Trophoblast cell (in vitro differentiated cells and primary cell): ENCODE results near the gene CENPP.

Experiments used
- DNase-seq, 2 donors: peaks; one replicate each; pipeline ENCODE4 v3.0.0-alpha.2; 2016
- H2AFZ ChIP-seq: 2 replicates; pipeline ENCODE4 v1.6.1; 2013; ENCODE audit warnings: low read length, moderate library complexity, mild to moderate bottlenecking; ENCODE audit not compliant: insufficient read depth, poor library complexity
- H2AK5ac ChIP-seq: 2 replicates; pipeline ENCODE4 v1.6.1; 2013; ENCODE audit warnings: mild to moderate bottlenecking, low read length
- H2BK120ac ChIP-seq: 2 replicates; pipeline ENCODE4 v1.6.1; 2013; ENCODE audit warnings: low read length, mild to moderate bottlenecking, moderate library complexity; ENCODE audit not compliant: insufficient read depth, poor library complexity
- H2BK12ac ChIP-seq: 2 replicates; pipeline ENCODE4 v1.6.1; 2013; ENCODE audit warnings: mild to moderate bottlenecking, low read length, moderate library complexity
- H2BK5ac ChIP-seq: 2 replicates; pipeline ENCODE4 v1.6.1; 2013; ENCODE audit warnings: low read length, low read depth, moderate library complexity, mild to moderate bottlenecking; ENCODE audit not compliant: poor library complexity
- H3K14ac ChIP-seq: 2 replicates; pipeline ENCODE4 v1.6.1; 2013; ENCODE audit warnings: mild to moderate bottlenecking, low read length
- H3K18ac ChIP-seq: 2 replicates; pipeline ENCODE4 v1.6.1; 2013; ENCODE audit warnings: mild to moderate bottlenecking, low read length
- H3K23ac ChIP-seq: 2 replicates; pipeline ENCODE4 v1.6.1; 2013; ENCODE audit warnings: low read length
- H3K27ac ChIP-seq: 2 replicates; pipeline ENCODE4 v1.5.1; 2013; ENCODE audit warnings: low read depth, mild to moderate bottlenecking, inconsistent platforms, low read length, moderate library complexity
- H3K27me3 ChIP-seq: 2 replicates; pipeline ENCODE4 v1.6.1; 2013; ENCODE audit warnings: inconsistent platforms, mild to moderate bottlenecking, low read length, moderate library complexity; ENCODE audit not compliant: insufficient read depth
- H3K36me3 ChIP-seq, 2 experiments: 1 replicate in 1 of 2; 2 replicates in 1 of 2; pipeline ENCODE4 v1.6.1; 2013; ENCODE audit warnings: low read length in 2 of 2, mild to moderate bottlenecking in 2 of 2, moderate library complexity in 1 of 2; ENCODE audit not compliant: insufficient read depth in 2 of 2, control insufficient read depth in 1 of 2
- H3K4ac ChIP-seq: 2 replicates; pipeline ENCODE4 v1.6.1; 2013; ENCODE audit warnings: low read depth, mild to moderate bottlenecking, low read length, moderate library complexity
- H3K4me1 ChIP-seq, 2 experiments: 1 replicate in 1 of 2; 2 replicates in 1 of 2; pipeline ENCODE4 v1.6.1; 2013; ENCODE audit warnings: low read length in 2 of 2, mild to moderate bottlenecking in 2 of 2, moderate library complexity in 1 of 2; ENCODE audit not compliant: insufficient read depth in 2 of 2, control insufficient read depth in 1 of 2
- H3K4me2 ChIP-seq: 2 replicates; pipeline ENCODE4 v1.6.1; 2013; ENCODE audit warnings: inconsistent platforms, mild to moderate bottlenecking, low read length, moderate library complexity
- H3K4me3 ChIP-seq: 2 replicates; pipeline ENCODE4 v1.5.1; 2013; ENCODE audit warnings: mild to moderate bottlenecking, low read depth, low read length, inconsistent platforms
- H3K79me1 ChIP-seq: one replicate; pipeline ENCODE4 v1.6.1; 2013; ENCODE audit warnings: low read length
- H3K79me2 ChIP-seq: 2 replicates; pipeline ENCODE4 v1.6.1; 2013; ENCODE audit warnings: low read length, mild to moderate bottlenecking; ENCODE audit not compliant: control insufficient read depth, insufficient read depth, poor library complexity
- H3K9ac ChIP-seq: 2 replicates; pipeline ENCODE4 v1.6.1; 2013; ENCODE audit warnings: mild to moderate bottlenecking, low read length
- H3K9me3 ChIP-seq: 2 replicates; pipeline ENCODE4 v1.6.1; 2013; ENCODE audit warnings: low read depth, mild to moderate bottlenecking, control low read depth, inconsistent platforms, low read length; ENCODE audit not compliant: insufficient read depth
- H4K12ac ChIP-seq: 2 replicates; pipeline ENCODE4 v1.6.1; 2013; ENCODE audit warnings: low read depth, mild to moderate bottlenecking, low read length, moderate library complexity
- H4K8ac ChIP-seq: 2 replicates; pipeline ENCODE4 v1.6.1; 2013; ENCODE audit warnings: low read depth, mild to moderate bottlenecking, low read length, moderate library complexity
- H4K91ac ChIP-seq: one replicate; pipeline ENCODE4 v1.6.1; 2013; ENCODE audit warnings: low read depth, mild to moderate bottlenecking, low read length, moderate library complexity
- WGBS: extraction: QIAGEN DNeasy Blood & Tissue Kit; methylation state at CpG from one replicate; pipeline ENCODE4 v1.1.7; 2013; ENCODE audit warnings: missing lambda C conversion rate; ENCODE audit not compliant: insufficient read length, insufficient coverage; ENCODE audit errors: extremely low coverage; 5-methylcytosine and 5-hydroxymethylcytosine counted together

The CENPP gene

GRCh38 chr9:92295827-92296258 lies 29.9 kb upstream of the CENPP start:
- no peak overlapping the region for H2BK120ac ChIP-seq
- no CpG with 5 or more reads among the region's 4 CpGs for WGBS
- H3K9me3 ChIP-seq = no peaks in the 10 kb centered on the region
- no peak overlapping the region for H2AFZ ChIP-seq
- H3K9ac ChIP-seq = no peak overlapping the region
- H2BK12ac ChIP-seq = no peak overlapping the region
- no peak overlapping the region for H3K4me3 ChIP-seq
- no peak for DNase-seq
- H3K79me1 ChIP-seq = no peaks in the 10 kb centered on the region
- no peak overlapping the region for H3K18ac ChIP-seq
- peaks cover 7% of the 10 kb centered on the region in 2 experiments for H3K4me1 ChIP-seq
- no peak overlapping the region for H3K4ac ChIP-seq
- no peak overlapping the region for H3K23ac ChIP-seq
- no peak overlapping the region for H2AK5ac ChIP-seq
- peaks cover 5 to 12% of the 10 kb centered on the region in 2 experiments for H3K36me3 ChIP-seq
- H3K27ac ChIP-seq = no peak overlapping the region
- no peak overlapping the region for H4K91ac ChIP-seq
- H3K4me2 ChIP-seq = no peak overlapping the region
- H2BK5ac ChIP-seq = no peak overlapping the region
- H3K27me3 ChIP-seq = no peaks in the 10 kb centered on the region
- no peak overlapping the region for H3K14ac ChIP-seq
- no peak overlapping the region for H4K8ac ChIP-seq
- H4K12ac ChIP-seq = no peak overlapping the region
- peaks cover 11% of the 10 kb centered on the region for H3K79me2 ChIP-seq

GRCh38 chr9:92297611-92298010 lies 28.1 kb upstream of the CENPP start:
- Histone ChIP-seq H4K8ac (no peak overlapping the region), H2AFZ (no peak overlapping the region), H3K4me1 (peaks cover 4% of the 10 kb centered on the region in 2 experiments), H3K14ac (no peak overlapping the region), H3K79me2 (peaks cover 3% of the 10 kb centered on the region), H2BK5ac (no peak overlapping the region), H4K91ac (no peak overlapping the region), H3K9ac (no peak overlapping the region), H3K18ac (no peak overlapping the region), H3K4me2 (no peak overlapping the region), H4K12ac (no peak overlapping the region), H3K4ac (no peak overlapping the region), H3K36me3 (peaks cover 7 to 14% of the 10 kb centered on the region in 2 experiments), H3K27me3 (no peaks in the 10 kb centered on the region), H3K9me3 (no peaks in the 10 kb centered on the region), H2BK120ac (no peak overlapping the region), H2BK12ac (no peak overlapping the region), H2AK5ac (no peak overlapping the region), H3K4me3 (no peak overlapping the region), H3K23ac (no peak overlapping the region), H3K79me1 (no peaks in the 10 kb centered on the region), H3K27ac (no peak overlapping the region)
- WGBS = no CpG with 5 or more reads among the region's 3 CpGs
- DNase-seq = no peak

GRCh38 chr9:92298036-92298435 lies 27.7 kb upstream of the CENPP start:
- H3K4me2 ChIP-seq = no peak overlapping the region
- no peak overlapping the region for H4K91ac ChIP-seq
- no peaks in the 10 kb centered on the region for H3K9me3 ChIP-seq
- peaks cover 4% of the 10 kb centered on the region in 2 experiments for H3K4me1 ChIP-seq
- no peak overlapping the region for H3K9ac ChIP-seq
- no peak for DNase-seq
- H3K4me3 ChIP-seq = no peak overlapping the region
- no peaks in the 10 kb centered on the region for H3K27me3 ChIP-seq
- H2BK5ac ChIP-seq = no peak overlapping the region
- H4K8ac ChIP-seq = no peak overlapping the region
- no CpG with 5 or more reads among the region's 3 CpGs for WGBS
- H2AK5ac ChIP-seq = no peak overlapping the region
- no peak overlapping the region for H3K18ac ChIP-seq
- no peak overlapping the region for H2BK120ac ChIP-seq
- H2BK12ac ChIP-seq = no peak overlapping the region
- no peak overlapping the region for H2AFZ ChIP-seq
- peaks cover 3% of the 10 kb centered on the region for H3K79me2 ChIP-seq
- H4K12ac ChIP-seq = no peak overlapping the region
- no peaks in the 10 kb centered on the region for H3K79me1 ChIP-seq
- no peak overlapping the region for H3K23ac ChIP-seq
- H3K14ac ChIP-seq = no peak overlapping the region
- no peak overlapping the region for H3K27ac ChIP-seq
- H3K36me3 ChIP-seq = peaks cover 7 to 14% of the 10 kb centered on the region in 2 experiments
- H3K4ac ChIP-seq = no peak overlapping the region

GRCh38 chr9:92299116-92299515 lies 26.6 kb upstream of the CENPP start:
- no peak overlapping the region for H2BK12ac ChIP-seq
- no peak overlapping the region for H2BK120ac ChIP-seq
- WGBS = no CpG with 5 or more reads among the region's 1 CpG
- peaks cover 4% of the 10 kb centered on the region in 2 experiments for H3K4me1 ChIP-seq
- no peak overlapping the region for H3K4me3 ChIP-seq
- no peak overlapping the region for H2AK5ac ChIP-seq
- no peaks in the 10 kb centered on the region for H3K79me1 ChIP-seq
- no peak overlapping the region for H2AFZ ChIP-seq
- no peak overlapping the region for H3K4me2 ChIP-seq
- H3K27me3 ChIP-seq = no peaks in the 10 kb centered on the region
- no peak for DNase-seq
- no peak overlapping the region for H4K8ac ChIP-seq
- no peak overlapping the region for H3K9ac ChIP-seq
- H3K14ac ChIP-seq = no peak overlapping the region
- H2BK5ac ChIP-seq = no peak overlapping the region
- no peak overlapping the region for H3K23ac ChIP-seq
- H3K79me2 ChIP-seq = peaks cover 2% of the 10 kb centered on the region
- H3K9me3 ChIP-seq = no peaks in the 10 kb centered on the region
- no peak overlapping the region for H3K18ac ChIP-seq
- no peak overlapping the region for H4K12ac ChIP-seq
- H3K36me3 ChIP-seq = peaks cover 9 to 16% of the 10 kb centered on the region in 2 experiments
- H3K27ac ChIP-seq = no peak overlapping the region
- no peak overlapping the region for H4K91ac ChIP-seq
- no peak overlapping the region for H3K4ac ChIP-seq
